Measurements from ENCODE around the gene PLEKHG4.

Gene PLEKHG4

GRCh38 chr16:67291461-67291860 lies 12.1 kb downstream of the PLEKHG4 start:
- DNase-seq (ENCODE audit: low read depth in 2 of 2): no peak

GRCh38 chr16:67294171-67294757 lies 14.9 kb downstream of the PLEKHG4 start:
- no peak for DNase-seq (ENCODE audit: low read depth in 2 of 2)

GRCh38 chr16:67294938-67295361 lies 15.6 kb downstream of the PLEKHG4 start:
- no peak for DNase-seq (ENCODE audit: low read depth in 2 of 2)

DNA sequence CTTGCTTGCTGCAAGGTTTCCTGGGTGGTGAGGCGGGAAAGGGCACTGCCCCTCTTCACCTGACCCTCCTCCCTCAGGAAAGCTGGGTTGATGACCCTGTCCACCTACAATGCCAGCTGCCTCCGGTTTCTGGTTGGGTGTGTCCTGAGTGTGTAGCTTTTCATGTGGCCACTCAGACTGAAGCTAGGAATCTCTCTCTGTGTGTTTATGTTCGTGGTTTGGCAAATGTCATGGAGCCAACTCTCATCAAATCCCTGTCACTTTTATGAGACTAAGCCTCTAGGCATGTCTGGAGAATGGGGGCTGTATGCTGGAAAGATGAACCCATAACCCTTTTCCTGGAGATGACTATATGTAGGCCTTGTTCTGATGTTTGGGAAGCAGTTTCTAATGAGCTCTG lies 17.1 kb downstream of the PLEKHG4 start:
- DNase-seq (ENCODE audit: low read depth in 2 of 2): no peak

GRCh38 chr16:67298277-67298676 lies 18.9 kb downstream of the PLEKHG4 start:
- no peak for DNase-seq (ENCODE audit: low read depth in 2 of 2)

- no peak for DNase-seq (ENCODE audit: low read depth in 2 of 2)
Observed at GRCh38 chr16:67299269-67299668, 19.9 kb downstream of the PLEKHG4 start.

- DNase-seq (ENCODE audit: low read depth in 2 of 2): no peak
Observed at GRCh38 chr16:67301080-67301782, 21.9 kb downstream of the PLEKHG4 start.

- no peak for DNase-seq (ENCODE audit: low read depth in 2 of 2)
Observed at GRCh38 chr16:67302076-67302475, 22.7 kb downstream of the PLEKHG4 start.

DNA sequence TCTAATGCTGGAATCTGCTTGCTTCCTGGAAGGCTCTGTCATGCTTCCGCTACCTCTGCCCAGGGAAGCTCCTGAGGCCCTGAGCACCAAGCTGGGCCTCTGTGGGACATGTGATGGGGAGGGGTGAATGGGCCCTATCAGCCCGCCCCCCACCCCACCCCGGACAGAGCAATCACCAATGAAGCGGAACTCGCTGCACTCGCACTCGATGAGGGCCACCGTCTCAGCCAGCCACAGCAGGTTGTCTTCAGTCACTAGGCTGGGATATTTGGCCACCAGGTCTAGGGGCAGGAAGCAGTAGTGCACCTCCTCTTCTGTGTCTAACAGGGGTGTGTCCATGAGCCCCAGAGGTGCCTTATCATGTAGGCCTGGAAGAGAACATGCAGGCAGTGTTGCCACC lies 23.6 kb downstream of the PLEKHG4 start:
- DNase-seq (ENCODE audit: low read depth in 2 of 2): no peak

- no peak for DNase-seq (ENCODE audit: low read depth in 2 of 2)
Observed at GRCh38 chr16:67304020-67304419, 24.7 kb downstream of the PLEKHG4 start.

GRCh38 chr16:67305216-67306071 lies 26.1 kb downstream of the PLEKHG4 start:
- no peak for DNase-seq (ENCODE audit: low read depth in 2 of 2)

- no peak for DNase-seq (ENCODE audit: low read depth in 2 of 2)
Observed at GRCh38 chr16:67310561-67310960, 31.2 kb downstream of the PLEKHG4 start.

GRCh38 chr16:67311607-67312488 lies 32.5 kb downstream of the PLEKHG4 start:
- peak; percentile 77 to 85 for DNase-seq (ENCODE audit: low read depth in 2 of 2)

- DNase-seq (ENCODE audit: low read depth in 2 of 2): no peak
Observed at GRCh38 chr16:67312719-67313118, 33.4 kb downstream of the PLEKHG4 start.

DNA sequence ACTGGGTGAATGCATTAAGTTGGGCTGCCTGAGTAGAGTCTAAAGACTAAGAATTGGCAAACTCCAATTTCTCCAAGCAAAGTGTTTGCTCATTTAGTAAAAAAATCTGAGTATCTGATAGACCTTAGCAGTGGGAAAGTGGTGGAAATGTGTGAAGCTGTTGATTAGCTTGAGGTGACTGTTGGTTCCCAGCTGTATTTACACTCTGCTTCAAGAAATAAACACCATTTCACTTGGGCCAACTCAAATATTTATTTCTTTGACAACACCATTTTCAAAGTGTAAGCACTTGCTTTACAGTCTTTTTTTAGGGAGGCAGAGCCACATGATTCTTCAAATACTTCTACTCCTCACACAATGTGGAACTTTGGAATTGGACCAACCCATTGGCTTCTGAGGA lies 38.5 kb downstream of the PLEKHG4 start:
- DNase-seq (ENCODE audit: low read depth in 2 of 2): no peak

GRCh38 chr16:67326115-67326471 lies 46.8 kb downstream of the PLEKHG4 start:
- DNase-seq (ENCODE audit: low read depth in 2 of 2): no peak

DNA sequence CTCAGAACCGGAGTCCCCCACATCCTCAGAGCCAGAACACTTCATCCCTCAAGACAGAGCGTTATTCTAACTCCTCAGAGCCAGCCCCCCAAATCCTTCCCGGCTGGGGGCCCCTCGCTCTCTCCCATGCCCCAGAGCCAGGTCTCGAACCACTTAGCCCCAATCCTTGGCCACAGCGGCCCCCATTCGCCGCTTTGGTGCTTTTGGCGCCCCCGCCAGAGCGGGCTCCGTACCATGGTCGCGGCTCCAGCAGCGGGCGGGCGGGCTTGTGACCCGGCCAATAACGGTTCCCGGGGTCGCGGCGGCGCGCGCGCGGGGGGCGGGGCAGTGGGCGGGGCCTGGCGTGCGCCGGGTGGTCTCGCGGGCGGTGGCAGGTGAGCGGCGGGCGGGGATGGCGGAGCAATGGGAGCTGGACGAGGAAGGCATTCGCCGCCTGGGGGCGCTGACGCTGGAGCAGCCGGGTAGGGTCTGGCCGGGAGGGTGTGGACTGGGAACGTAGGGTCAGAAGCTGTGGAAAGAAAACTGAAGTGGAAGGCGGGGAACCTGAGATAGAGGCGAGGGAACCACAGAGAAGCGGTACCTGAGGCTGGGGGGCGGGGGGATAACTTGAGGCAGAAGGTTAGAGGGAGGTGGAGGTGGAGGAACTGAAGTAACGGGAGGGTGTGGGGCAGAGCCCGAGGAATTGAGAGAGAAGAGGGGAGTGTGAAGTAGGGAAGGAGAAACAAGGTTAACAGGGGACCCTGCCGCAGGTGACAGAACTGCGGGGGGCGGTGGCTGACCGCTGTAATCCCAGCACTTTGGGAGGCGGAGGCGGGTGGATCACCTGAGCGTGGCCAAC lies 47.4 kb downstream of the PLEKHG4 start, which contains the start of the genes KCTD19 and LRRC36:
KCTD19 (minus strand) TSS at position 270 of the 838 bp plus-strand sequence; CDS start at position 236, 34 bp downstream.
LRRC36 (plus strand) TSS at position 344 of the 838 bp plus-strand sequence; CDS start at position 392, 48 bp downstream.
- DNase-seq (ENCODE audit: low read depth in 2 of 2): peak; percentile 59 to 68

DNA sequence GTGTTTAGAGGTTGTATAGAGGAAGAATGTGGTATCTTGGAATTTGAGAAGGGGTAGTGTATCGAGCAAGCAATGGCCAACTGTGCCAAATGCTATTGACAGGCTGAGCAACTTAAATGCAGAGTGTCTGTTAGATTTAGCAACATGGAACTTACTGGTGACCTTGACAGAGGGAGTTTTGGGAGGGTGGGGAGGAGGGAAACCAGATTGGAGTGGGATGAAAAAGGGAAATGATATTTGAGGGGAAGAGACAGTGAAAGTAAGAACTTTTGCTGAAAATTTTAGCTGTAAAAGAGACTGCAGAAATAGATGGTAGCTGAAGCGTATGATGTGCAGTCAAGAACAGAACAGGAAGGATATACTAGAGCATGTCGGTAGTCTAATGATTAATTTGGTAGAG lies 48.4 kb downstream of the PLEKHG4 start:
- DNase-seq (ENCODE audit: low read depth in 2 of 2): no peak

GRCh38 chr16:67329901-67330300 lies 50.6 kb downstream of the PLEKHG4 start:
- no peak for DNase-seq (ENCODE audit: low read depth in 2 of 2)

GRCh38 chr16:67333315-67333714 lies 54.0 kb downstream of the PLEKHG4 start:
- DNase-seq (ENCODE audit: low read depth in 2 of 2): no peak

GRCh38 chr16:67336116-67336515 lies 56.8 kb downstream of the PLEKHG4 start:
- no peak for DNase-seq (ENCODE audit: low read depth in 2 of 2)

Data from stimulated activated CD4-positive, alpha-beta T cell treated with anti-CD3 and anti-CD28 coated beads, Interleukin-4, amount 100 ng/mL, for 48 hours (primary cell).